Liver (tissue), 9 donors: ENCODE measurements around the gene VIPR2. TPM values are rescaled to one million over a fixed set of nuclear protein-coding genes. Genes with fewer than 3 reads are reported as not detected.

Experiments
- DNase-seq: peaks from one replicate; pipeline ENCODE4 v3.0.0-alpha.2; 2017; ENCODE audit warnings: low spot score
- H3K27ac ChIP-seq, 2 donors: one replicate each; pipeline ENCODE4 v1.7.0; 2013; ENCODE audit warnings: inconsistent platforms in 2 of 2, low read length in 2 of 2, control low read depth in 1 of 2, low read depth in 1 of 2, mild to moderate bottlenecking in 1 of 2
- H3K27me3 ChIP-seq, 4 donors: one replicate each; pipeline versions ENCODE4 v1.6.1 to v1.7.0; 2013; ENCODE audit warnings: low read length in 3 of 4, inconsistent platforms in 1 of 4, mild to moderate bottlenecking in 1 of 4, moderate library complexity in 1 of 4; ENCODE audit not compliant: control insufficient read depth in 4 of 4, insufficient read depth in 4 of 4
- H3K36me3 ChIP-seq, 4 donors: one replicate each; pipeline versions ENCODE4 v1.6.1 to v1.7.0; 2013; ENCODE audit warnings: low read length in 3 of 4, mild to moderate bottlenecking in 3 of 4, low read depth in 1 of 4, moderate library complexity in 1 of 4; ENCODE audit not compliant: control insufficient read depth in 4 of 4, insufficient read depth in 3 of 4
- H3K4me1 ChIP-seq, 4 donors: one replicate each; pipeline versions ENCODE4 v1.6.1 to v1.7.0; 2013; ENCODE audit warnings: low read length in 3 of 4, mild to moderate bottlenecking in 3 of 4, moderate library complexity in 1 of 4; ENCODE audit not compliant: control insufficient read depth in 4 of 4, insufficient read depth in 4 of 4
- H3K4me3 ChIP-seq, 3 donors: one replicate each; pipeline versions ENCODE4 v1.6.1 to v1.7.0; 2013; ENCODE audit warnings: low read length in 3 of 3, control low read depth in 1 of 3, low read depth in 1 of 3, mild to moderate bottlenecking in 1 of 3
- H3K9ac ChIP-seq, 2 donors: one replicate each; pipeline ENCODE4 v1.7.0; 2013; ENCODE audit warnings: low read length in 2 of 2, mild to moderate bottlenecking in 2 of 2, moderate library complexity in 2 of 2, control low read depth in 1 of 2, low read depth in 1 of 2
- H3K9me3 ChIP-seq, 4 donors: one replicate each; pipeline versions ENCODE4 v1.6.1 to v1.7.0; 2013; ENCODE audit warnings: low read length in 3 of 4; ENCODE audit not compliant: control insufficient read depth in 4 of 4
- EGR1 ChIP-seq, 2 donors: IDR thresholded peaks; 2 replicates each; pipeline ENCODE4 v1.6.1; 2016 to 2018; ENCODE audit warnings: antibody characterized with exemption in 2 of 2, low read depth in 2 of 2
- FOXA1 ChIP-seq: IDR thresholded peaks from 2 replicates; pipeline ENCODE4 v1.6.1; 2016; ENCODE audit warnings: antibody characterized with exemption
- GABPA ChIP-seq, 2 donors: IDR thresholded peaks in 1 of 2; conservative IDR thresholded peaks in 1 of 2; 2 replicates each; pipeline ENCODE4 v1.6.1; 2016; ENCODE audit warnings: antibody characterized with exemption in 2 of 2, mild to moderate bottlenecking in 1 of 2, moderate library complexity in 1 of 2
- HNF4A ChIP-seq, 2 donors: conservative IDR thresholded peaks; 2 replicates each; pipeline ENCODE4 v1.6.1; 2016; ENCODE audit warnings: antibody characterized with exemption in 2 of 2, mild to moderate bottlenecking in 2 of 2
- JUND ChIP-seq, 2 donors: IDR thresholded peaks; 2 replicates each; pipeline ENCODE4 v1.6.1; 2016; ENCODE audit warnings: antibody characterized with exemption in 2 of 2
- NR2F2 ChIP-seq: IDR thresholded peaks from 2 replicates; pipeline ENCODE4 v1.6.1; 2016; ENCODE audit warnings: antibody characterized with exemption
- RAD21 ChIP-seq, 2 donors: IDR thresholded peaks; 2 replicates each; pipeline ENCODE4 v1.6.1; 2016; ENCODE audit warnings: antibody characterized with exemption in 2 of 2, mild to moderate bottlenecking in 2 of 2
- RXRA ChIP-seq, 2 donors: IDR thresholded peaks; 2 replicates each; pipeline ENCODE4 v1.6.1; 2017 to 2018; ENCODE audit warnings: antibody characterized with exemption in 2 of 2, mild to moderate bottlenecking in 1 of 2
- SP1 ChIP-seq: IDR thresholded peaks from 2 replicates; pipeline ENCODE4 v1.6.1; 2018; ENCODE audit warnings: antibody characterized with exemption, mild to moderate bottlenecking
- TAF1 ChIP-seq: conservative IDR thresholded peaks from 2 replicates; pipeline ENCODE4 v1.6.1; 2016; ENCODE audit warnings: antibody characterized with exemption, mild to moderate bottlenecking
- YY1 ChIP-seq: IDR thresholded peaks from 2 replicates; pipeline ENCODE4 v1.6.1; 2016; ENCODE audit warnings: antibody characterized with exemption, mild to moderate bottlenecking
- WGBS: extraction: QIAGEN DNeasy Blood & Tissue Kit; methylation state at CpG from one replicate; pipeline ENCODE4 v1.1.7; 2013; 5-methylcytosine and 5-hydroxymethylcytosine counted together
- polyA plus RNA-seq, 2 donors: library from polyadenylated mRNA; stranded (reverse) in 1 of 2; unstranded in 1 of 2; fragments of 200-250 nt in 1 of 2; fragments of >200 nt in 1 of 2; fragmentation: Nextera tagmentation in 1 of 2; extraction: Ambion mirVana in 1 of 2; gene quantifications; one replicate each; pipeline versions ENCODE4 v1.2.1 to v1.2.3, GENCODE V29; 2013 to 2015
- total RNA-seq, 2 donors: library from RNA; depleted of rRNA; stranded (reverse); fragments of >200 nt; gene quantifications; one replicate each; pipeline ENCODE4 v1.2.3, GENCODE V29; 2014
- TF ChIP-seq, protein P1 (sequence below): IDR thresholded peaks from 2 replicates; pipeline ENCODE4 v1.6.1; 2016; ENCODE audit warnings: antibody characterized with exemption
- TF ChIP-seq, protein P2 (sequence below): fragments of 150-350 bp; IDR thresholded peaks from 2 replicates; pipeline ENCODE4 v1.5.1; 2017; ENCODE audit warnings: improper control_type of control experiment, low read depth, low read length; ENCODE audit not compliant: missing input control
- TF ChIP-seq, protein P3 (sequence below): IDR thresholded peaks from 2 replicates; pipeline ENCODE4 v1.6.1; 2016; ENCODE audit warnings: antibody characterized with exemption
- TF ChIP-seq, protein P4 (sequence below): IDR thresholded peaks from 2 replicates; pipeline ENCODE4 v1.6.1; 2016; ENCODE audit warnings: antibody characterized with exemption
- TF ChIP-seq, protein P5 (sequence below): IDR thresholded peaks from 2 replicates; pipeline ENCODE4 v1.6.1; 2016; ENCODE audit warnings: antibody characterized with exemption, mild to moderate bottlenecking
- donor health status: healthy.
- donor health status: healthy.
- donor health status: healthy.
- donor health status: healthy.
- donor health status: healthy.

VIPR2 gene
- total and polyA plus RNA-seq, 4 donors: 0.05 to 0.17 (median 0.10) TPM; not detected in 1

DNA sequence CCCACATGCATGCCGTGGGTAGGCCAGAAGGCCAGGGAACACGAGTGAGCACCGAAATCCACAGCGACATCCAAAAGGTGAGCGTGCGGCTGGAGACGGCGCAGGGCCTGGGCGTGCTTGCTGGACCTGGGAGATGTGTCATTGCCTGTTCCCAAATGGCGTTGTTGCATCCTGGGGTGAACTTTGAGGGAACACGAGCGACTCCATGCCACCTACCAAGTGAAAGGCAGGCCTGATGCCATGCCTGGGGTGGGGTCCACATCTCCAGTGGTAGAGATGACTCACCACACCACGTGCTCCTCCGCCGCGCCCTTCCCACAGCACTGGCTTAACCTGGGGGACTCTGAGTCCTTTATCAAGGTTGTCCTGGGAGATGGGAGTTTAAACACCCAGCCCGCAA, 24.7 kb upstream of the VIPR2 start:
- H3K27ac ChIP-seq: no peak overlapping the region
- no peaks in the 10 kb centered on the region for H3K4me1 ChIP-seq
- DNase-seq: no peak
- H3K27me3 ChIP-seq: no peaks in the 10 kb centered on the region
- TF ChIP-seq FOXA1: no peak
- no peak for TF ChIP-seq RAD21 (IDR thresholded peaks at IDR 0.05)
- no peak for TF ChIP-seq GABPA (IDR thresholded peaks at IDR 0.05 in 1 of 2, conservative IDR thresholded peaks at IDR 0.05 in 1 of 2)
- no peak for TF ChIP-seq HNF4A (conservative IDR thresholded peaks at IDR 0.05)
- TF ChIP-seq YY1: no peak
- TF ChIP-seq RXRA (IDR thresholded peaks at IDR 0.05): no peak
- TF ChIP-seq, protein P1, sequence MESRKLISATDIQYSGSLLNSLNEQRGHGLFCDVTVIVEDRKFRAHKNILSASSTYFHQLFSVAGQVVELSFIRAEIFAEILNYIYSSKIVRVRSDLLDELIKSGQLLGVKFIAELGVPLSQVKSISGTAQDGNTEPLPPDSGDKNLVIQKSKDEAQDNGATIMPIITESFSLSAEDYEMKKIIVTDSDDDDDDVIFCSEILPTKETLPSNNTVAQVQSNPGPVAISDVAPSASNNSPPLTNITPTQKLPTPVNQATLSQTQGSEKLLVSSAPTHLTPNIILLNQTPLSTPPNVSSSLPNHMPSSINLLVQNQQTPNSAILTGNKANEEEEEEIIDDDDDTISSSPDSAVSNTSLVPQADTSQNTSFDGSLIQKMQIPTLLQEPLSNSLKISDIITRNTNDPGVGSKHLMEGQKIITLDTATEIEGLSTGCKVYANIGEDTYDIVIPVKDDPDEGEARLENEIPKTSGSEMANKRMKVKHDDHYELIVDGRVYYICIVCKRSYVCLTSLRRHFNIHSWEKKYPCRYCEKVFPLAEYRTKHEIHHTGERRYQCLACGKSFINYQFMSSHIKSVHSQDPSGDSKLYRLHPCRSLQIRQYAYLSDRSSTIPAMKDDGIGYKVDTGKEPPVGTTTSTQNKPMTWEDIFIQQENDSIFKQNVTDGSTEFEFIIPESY: no peak
- no peak for TF ChIP-seq JUND (IDR thresholded peaks at IDR 0.05)
- no peak for TF ChIP-seq NR2F2
- TF ChIP-seq, protein P2, sequence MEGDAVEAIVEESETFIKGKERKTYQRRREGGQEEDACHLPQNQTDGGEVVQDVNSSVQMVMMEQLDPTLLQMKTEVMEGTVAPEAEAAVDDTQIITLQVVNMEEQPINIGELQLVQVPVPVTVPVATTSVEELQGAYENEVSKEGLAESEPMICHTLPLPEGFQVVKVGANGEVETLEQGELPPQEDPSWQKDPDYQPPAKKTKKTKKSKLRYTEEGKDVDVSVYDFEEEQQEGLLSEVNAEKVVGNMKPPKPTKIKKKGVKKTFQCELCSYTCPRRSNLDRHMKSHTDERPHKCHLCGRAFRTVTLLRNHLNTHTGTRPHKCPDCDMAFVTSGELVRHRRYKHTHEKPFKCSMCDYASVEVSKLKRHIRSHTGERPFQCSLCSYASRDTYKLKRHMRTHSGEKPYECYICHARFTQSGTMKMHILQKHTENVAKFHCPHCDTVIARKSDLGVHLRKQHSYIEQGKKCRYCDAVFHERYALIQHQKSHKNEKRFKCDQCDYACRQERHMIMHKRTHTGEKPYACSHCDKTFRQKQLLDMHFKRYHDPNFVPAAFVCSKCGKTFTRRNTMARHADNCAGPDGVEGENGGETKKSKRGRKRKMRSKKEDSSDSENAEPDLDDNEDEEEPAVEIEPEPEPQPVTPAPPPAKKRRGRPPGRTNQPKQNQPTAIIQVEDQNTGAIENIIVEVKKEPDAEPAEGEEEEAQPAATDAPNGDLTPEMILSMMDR: no peak
- TF ChIP-seq, protein P3, sequence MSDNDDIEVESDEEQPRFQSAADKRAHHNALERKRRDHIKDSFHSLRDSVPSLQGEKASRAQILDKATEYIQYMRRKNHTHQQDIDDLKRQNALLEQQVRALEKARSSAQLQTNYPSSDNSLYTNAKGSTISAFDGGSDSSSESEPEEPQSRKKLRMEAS: no peak
- no peak for TF ChIP-seq TAF1
- WGBS: 88% methylated on average over 17 of the region's 17 CpGs
- no peak overlapping the region for H3K9ac ChIP-seq
- H3K4me3 ChIP-seq: no peak overlapping the region
- no peaks in the 10 kb centered on the region for H3K36me3 ChIP-seq
- peaks cover 0 to 11% (median 3%) of the 10 kb centered on the region in 4 donors for H3K9me3 ChIP-seq

DNA sequence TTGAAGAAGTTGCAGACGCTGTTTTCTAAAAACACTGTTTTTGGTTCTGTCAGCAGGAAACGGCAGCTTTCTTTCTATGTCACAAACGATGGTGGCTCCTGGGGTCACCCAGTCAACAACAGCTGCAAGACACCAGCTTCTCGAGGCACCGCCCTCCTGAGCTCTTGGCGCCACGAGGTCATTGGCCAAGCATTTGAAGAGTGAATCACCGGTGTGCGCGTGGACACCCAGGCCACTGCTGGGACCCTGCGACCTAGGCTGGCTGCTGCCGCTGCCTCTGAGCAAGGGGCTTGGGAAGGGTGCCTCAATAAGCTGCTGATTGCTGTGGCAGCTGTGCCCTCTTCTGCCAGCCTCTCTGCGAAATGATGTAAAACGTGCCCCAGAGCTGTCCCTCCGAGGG, 22.5 kb upstream of the VIPR2 start:
- TF ChIP-seq, protein P4, sequence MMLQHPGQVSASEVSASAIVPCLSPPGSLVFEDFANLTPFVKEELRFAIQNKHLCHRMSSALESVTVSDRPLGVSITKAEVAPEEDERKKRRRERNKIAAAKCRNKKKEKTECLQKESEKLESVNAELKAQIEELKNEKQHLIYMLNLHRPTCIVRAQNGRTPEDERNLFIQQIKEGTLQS: no peak
- Histone ChIP-seq H3K9ac (no peak overlapping the region), H3K36me3 (no peaks in the 10 kb centered on the region), H3K27me3 (no peaks in the 10 kb centered on the region), H3K4me3 (no peak overlapping the region), H3K9me3 (peaks cover 0 to 5% (median 3%) of the 10 kb centered on the region in 4 donors), H3K27ac (no peak overlapping the region), H3K4me1 (no peaks in the 10 kb centered on the region)
- WGBS: 85% methylated on average over 15 of the region's 15 CpGs
- DNase-seq: no peak

DNA sequence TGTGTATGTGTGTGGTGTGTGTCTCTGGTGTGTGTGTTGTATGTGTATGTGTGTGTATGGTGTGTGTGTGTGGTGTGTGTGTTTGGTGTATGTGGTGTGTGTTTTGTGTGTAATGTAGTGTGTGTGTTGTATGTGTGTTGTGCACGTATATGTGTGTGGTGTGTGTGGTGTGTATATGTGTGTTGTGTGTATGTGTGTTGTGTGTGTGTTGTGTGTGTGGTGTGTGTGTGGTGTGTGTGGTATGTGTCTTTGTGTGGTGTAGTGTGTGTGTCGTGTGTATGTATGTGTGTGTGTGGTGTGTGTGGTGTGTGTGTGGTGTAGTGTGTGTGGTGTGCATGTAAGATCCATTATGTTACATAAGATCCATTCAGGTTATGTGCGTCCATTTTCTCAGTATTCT, 21.9 kb upstream of the VIPR2 start:
- WGBS: 63% methylated on average over 3 of the region's 3 CpGs
- peaks cover 0 to 5% (median 3%) of the 10 kb centered on the region in 4 donors for H3K9me3 ChIP-seq
- no peak overlapping the region for H3K27ac ChIP-seq
- DNase-seq: no peak
- TF ChIP-seq SP1 (no peak), YY1 (no peak), RAD21 (IDR thresholded peaks at IDR 0.05) (no peak), EGR1 (IDR thresholded peaks at IDR 0.05; ENCODE audit: low read depth in 2 of 2) (no peak), FOXA1 (no peak), RXRA (IDR thresholded peaks at IDR 0.05) (no peak), GABPA (IDR thresholded peaks at IDR 0.05 in 1 of 2, conservative IDR thresholded peaks at IDR 0.05 in 1 of 2) (no peak)
- TF ChIP-seq, protein P5, sequence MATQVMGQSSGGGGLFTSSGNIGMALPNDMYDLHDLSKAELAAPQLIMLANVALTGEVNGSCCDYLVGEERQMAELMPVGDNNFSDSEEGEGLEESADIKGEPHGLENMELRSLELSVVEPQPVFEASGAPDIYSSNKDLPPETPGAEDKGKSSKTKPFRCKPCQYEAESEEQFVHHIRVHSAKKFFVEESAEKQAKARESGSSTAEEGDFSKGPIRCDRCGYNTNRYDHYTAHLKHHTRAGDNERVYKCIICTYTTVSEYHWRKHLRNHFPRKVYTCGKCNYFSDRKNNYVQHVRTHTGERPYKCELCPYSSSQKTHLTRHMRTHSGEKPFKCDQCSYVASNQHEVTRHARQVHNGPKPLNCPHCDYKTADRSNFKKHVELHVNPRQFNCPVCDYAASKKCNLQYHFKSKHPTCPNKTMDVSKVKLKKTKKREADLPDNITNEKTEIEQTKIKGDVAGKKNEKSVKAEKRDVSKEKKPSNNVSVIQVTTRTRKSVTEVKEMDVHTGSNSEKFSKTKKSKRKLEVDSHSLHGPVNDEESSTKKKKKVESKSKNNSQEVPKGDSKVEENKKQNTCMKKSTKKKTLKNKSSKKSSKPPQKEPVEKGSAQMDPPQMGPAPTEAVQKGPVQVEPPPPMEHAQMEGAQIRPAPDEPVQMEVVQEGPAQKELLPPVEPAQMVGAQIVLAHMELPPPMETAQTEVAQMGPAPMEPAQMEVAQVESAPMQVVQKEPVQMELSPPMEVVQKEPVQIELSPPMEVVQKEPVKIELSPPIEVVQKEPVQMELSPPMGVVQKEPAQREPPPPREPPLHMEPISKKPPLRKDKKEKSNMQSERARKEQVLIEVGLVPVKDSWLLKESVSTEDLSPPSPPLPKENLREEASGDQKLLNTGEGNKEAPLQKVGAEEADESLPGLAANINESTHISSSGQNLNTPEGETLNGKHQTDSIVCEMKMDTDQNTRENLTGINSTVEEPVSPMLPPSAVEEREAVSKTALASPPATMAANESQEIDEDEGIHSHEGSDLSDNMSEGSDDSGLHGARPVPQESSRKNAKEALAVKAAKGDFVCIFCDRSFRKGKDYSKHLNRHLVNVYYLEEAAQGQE: no peak
- TF ChIP-seq, protein P3: no peak
- H3K4me1 ChIP-seq: no peaks in the 10 kb centered on the region
- H3K4me3 ChIP-seq: no peak overlapping the region
- no peaks in the 10 kb centered on the region for H3K27me3 ChIP-seq
- H3K9ac ChIP-seq: no peak overlapping the region
- no peaks in the 10 kb centered on the region for H3K36me3 ChIP-seq
